Measurements from ENCODE around the gene ZBTB20.

DNA sequence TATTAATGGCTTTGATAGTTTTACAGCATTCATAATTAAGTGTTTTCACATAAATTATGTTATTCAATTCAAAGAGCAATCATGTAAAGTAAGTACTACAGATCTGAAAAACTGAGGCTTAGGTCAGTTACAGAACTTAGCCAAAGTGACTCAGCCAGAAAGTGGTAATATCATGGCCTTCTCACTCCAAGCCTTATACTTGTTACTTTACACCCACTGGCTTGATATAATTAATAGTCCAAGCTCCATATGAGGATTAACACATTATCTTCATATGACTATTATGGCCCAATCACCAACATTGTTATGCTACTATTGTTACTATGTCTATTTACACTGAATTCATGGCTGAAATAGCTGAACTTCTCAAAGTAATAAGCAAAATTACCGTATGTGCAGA, 802.6 kb downstream of the ZBTB20 start:
- TF ChIP-seq EP300 (IDR thresholded peaks at IDR 0.05), result no peak
- no peak for TF ChIP-seq CTCF (IDR thresholded peaks at IDR 0.05)
